DMS53 treated with DMSO at 0.1 percent for 48 hours (cell line): ENCODE results near the gene THAP12.
A peak's percentile ranks its signal among the peaks of the same experiment; 100 is the strongest.
"Not testable (repeated sequence)": the region's sequence is repeated elsewhere in the genome, so short reads cannot be mapped to it uniquely, and the experiment has no call there.

ENCODE experiments used
- DNase-seq: peaks from one replicate; lab custom pipeline; 2025; ENCODE audit not compliant: unreplicated experiment; lab: John Stamatoyannopoulos, UW

THAP12 gene

GRCh38 chr11:76380977-76381719 lies at the start of gene THAP12, which contains the start of gene GVQW3:
Gene THAP12 (minus strand): TSS chr11:76381132. CDS start chr11:76380836, 296 bp downstream.
Gene GVQW3 (plus strand): TSS chr11:76381323. CDS start chr11:76381829, 506 bp downstream.
- peak; percentile 100 for DNase-seq

- DNase-seq: no peak
These were observed 45.7 kb upstream of the THAP12 start for GRCh38 chr11:76426660-76427059.

- DNase-seq: no peak
These were observed 44.0 kb upstream of the THAP12 start for GRCh38 chr11:76424891-76425290.

GRCh38 chr11:76424379-76424778 lies 43.4 kb upstream of the THAP12 start:
- DNase-seq: no peak

- peak; percentile 35 for DNase-seq
These were observed 39.0 kb upstream of the THAP12 start for GRCh38 chr11:76419896-76420295.

- DNase-seq: no peak
These were observed 34.1 kb upstream of the THAP12 start for GRCh38 chr11:76415073-76415472.

GRCh38 chr11:76410851-76411357 lies 30.0 kb upstream of the THAP12 start:
- no peak for DNase-seq

- DNase-seq: peak; percentile 95
These were observed 27.4 kb upstream of the THAP12 start for GRCh38 chr11:76408171-76408965.

- no peak for DNase-seq
These were observed 25.4 kb upstream of the THAP12 start for GRCh38 chr11:76406359-76406758.

GRCh38 chr11:76401484-76401883 lies 20.6 kb upstream of the THAP12 start:
- DNase-seq: not testable (repeated sequence)

- no peak for DNase-seq
These were observed 20.0 kb upstream of the THAP12 start for GRCh38 chr11:76400967-76401366.

- no peak for DNase-seq
These were observed 16.5 kb upstream of the THAP12 start for GRCh38 chr11:76397383-76397782.

GRCh38 chr11:76395296-76395695 lies 14.4 kb upstream of the THAP12 start:
- DNase-seq: no peak

- no peak for DNase-seq
These were observed 13.5 kb upstream of the THAP12 start for GRCh38 chr11:76394411-76394810.

- DNase-seq: no peak
These were observed 11.9 kb upstream of the THAP12 start for GRCh38 chr11:76392870-76393269.

GRCh38 chr11:76391811-76392475 lies 11.0 kb upstream of the THAP12 start:
- DNase-seq: no peak

- no peak for DNase-seq
These were observed 10.1 kb upstream of the THAP12 start for GRCh38 chr11:76391021-76391420.

- no peak for DNase-seq
These were observed 7.5 kb upstream of the THAP12 start for GRCh38 chr11:76388408-76388807.

GRCh38 chr11:76385903-76386302 lies 5.0 kb upstream of the THAP12 start:
- DNase-seq: no peak

GRCh38 chr11:76382209-76382608 lies 1.3 kb upstream of the THAP12 start:
- DNase-seq: no peak
